ENCODE results near the gene CRYAB. TPM values are rescaled to one million over a fixed set of nuclear protein-coding genes. Genes with fewer than 3 reads are reported as not detected.

The CRYAB gene
- total RNA-seq, 6 experiments from 2014 or later = 49.6 to 125 (median 103) TPM

DNA sequence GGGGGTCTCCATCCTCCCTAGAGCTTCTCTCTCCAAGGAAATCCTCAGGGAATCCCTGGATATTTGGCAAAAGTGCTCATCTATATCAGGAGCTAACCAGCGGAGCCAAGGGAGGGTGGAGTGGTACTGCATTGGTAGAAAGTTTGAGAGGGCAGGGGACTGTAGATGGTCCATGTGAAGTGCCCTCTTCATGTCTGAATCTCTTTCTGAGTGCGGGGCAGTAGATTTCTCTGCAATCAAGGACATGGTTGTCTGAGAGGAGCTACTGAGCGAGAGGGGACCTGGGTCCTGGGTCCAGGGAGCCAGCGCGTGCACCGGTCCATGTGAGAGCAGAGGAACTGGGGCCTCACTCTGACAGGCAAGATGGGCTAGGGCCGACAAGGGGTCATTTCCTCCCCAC lies 26.3 kb upstream of the CRYAB start:
- Mint-ChIP-seq H3K4me1 (ENCODE audit: low read depth) (peaks cover 72% of the 10 kb centered on the region), H3K27ac (peak overlapping the region; percentile 84; the same call in 1 of the 2 replicates)
- DNase-seq = no peak

DNA sequence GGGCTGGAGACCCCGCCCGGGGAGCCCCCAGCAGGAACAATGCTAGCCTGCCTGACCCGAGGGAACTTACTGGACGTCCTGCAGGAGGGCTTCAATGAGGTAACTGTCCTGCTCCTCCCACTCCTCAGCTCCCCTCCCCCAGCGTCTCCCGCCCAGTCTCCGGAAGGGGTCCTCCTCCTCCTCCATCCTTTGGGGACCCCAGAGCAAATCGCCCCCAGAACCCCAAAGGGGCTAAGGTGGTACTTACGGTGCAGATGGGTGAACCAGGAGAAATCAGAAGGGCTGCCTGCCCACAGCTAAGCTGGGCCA lies 25.8 kb upstream of the CRYAB start:
- no peak for DNase-seq
- H3K4me3 Mint-ChIP-seq = peak overlapping the region; percentile 91
- no peaks in the 10 kb centered on the region for H3K9me3 Mint-ChIP-seq
- peak overlapping the region; percentile 84; the same call in 1 of the 2 replicates for H3K27ac Mint-ChIP-seq
- no peaks in the 10 kb centered on the region; the same call in 1 of the 2 replicates for H3K27me3 Mint-ChIP-seq (ENCODE audit: insufficient read depth)
- H3K36me3 Mint-ChIP-seq (ENCODE audit: low read depth) = no peaks in the 10 kb centered on the region
- H3K4me1 Mint-ChIP-seq (ENCODE audit: low read depth) = peaks cover 72% of the 10 kb centered on the region
- TF ChIP-seq, protein P1, sequence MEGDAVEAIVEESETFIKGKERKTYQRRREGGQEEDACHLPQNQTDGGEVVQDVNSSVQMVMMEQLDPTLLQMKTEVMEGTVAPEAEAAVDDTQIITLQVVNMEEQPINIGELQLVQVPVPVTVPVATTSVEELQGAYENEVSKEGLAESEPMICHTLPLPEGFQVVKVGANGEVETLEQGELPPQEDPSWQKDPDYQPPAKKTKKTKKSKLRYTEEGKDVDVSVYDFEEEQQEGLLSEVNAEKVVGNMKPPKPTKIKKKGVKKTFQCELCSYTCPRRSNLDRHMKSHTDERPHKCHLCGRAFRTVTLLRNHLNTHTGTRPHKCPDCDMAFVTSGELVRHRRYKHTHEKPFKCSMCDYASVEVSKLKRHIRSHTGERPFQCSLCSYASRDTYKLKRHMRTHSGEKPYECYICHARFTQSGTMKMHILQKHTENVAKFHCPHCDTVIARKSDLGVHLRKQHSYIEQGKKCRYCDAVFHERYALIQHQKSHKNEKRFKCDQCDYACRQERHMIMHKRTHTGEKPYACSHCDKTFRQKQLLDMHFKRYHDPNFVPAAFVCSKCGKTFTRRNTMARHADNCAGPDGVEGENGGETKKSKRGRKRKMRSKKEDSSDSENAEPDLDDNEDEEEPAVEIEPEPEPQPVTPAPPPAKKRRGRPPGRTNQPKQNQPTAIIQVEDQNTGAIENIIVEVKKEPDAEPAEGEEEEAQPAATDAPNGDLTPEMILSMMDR (IDR thresholded peaks at IDR 0.05) = no peak

More for the DNA sequence above, 26.3 kb upstream of the CRYAB start:
- H3K9me3 Mint-ChIP-seq = no peaks in the 10 kb centered on the region
- H3K36me3 Mint-ChIP-seq (ENCODE audit: low read depth) = no peaks in the 10 kb centered on the region
- H3K27me3 Mint-ChIP-seq (ENCODE audit: insufficient read depth) = no peaks in the 10 kb centered on the region; the same call in 1 of the 2 replicates
- peak overlapping the region; percentile 91 for H3K4me3 Mint-ChIP-seq
- TF ChIP-seq, protein P1 (IDR thresholded peaks at IDR 0.05) = no peak

GRCh38 chr11:111936040-111936540 lies 24.5 kb upstream of the CRYAB start:
- peak overlapping the region; percentile 84; the same call in 1 of the 2 replicates for H3K27ac Mint-ChIP-seq
- no peaks in the 10 kb centered on the region for H3K9me3 Mint-ChIP-seq
- TF ChIP-seq, protein P1 (IDR thresholded peaks at IDR 0.05) = no peak
- no peaks in the 10 kb centered on the region for H3K36me3 Mint-ChIP-seq (ENCODE audit: low read depth)
- no peaks in the 10 kb centered on the region for H3K27me3 Mint-ChIP-seq (ENCODE audit: insufficient read depth)
- peak overlapping the region; percentile 91 for H3K4me3 Mint-ChIP-seq
- H3K4me1 Mint-ChIP-seq (ENCODE audit: low read depth) = peaks cover 66% of the 10 kb centered on the region
- DNase-seq = no peak

GRCh38 chr11:111935317-111936039 lies 23.9 kb upstream of the CRYAB start:
- H3K27ac Mint-ChIP-seq = no peak overlapping the region; the same call in 1 of the 2 replicates
- DNase-seq = no peak
- no peaks in the 10 kb centered on the region for H3K9me3 Mint-ChIP-seq

DNA sequence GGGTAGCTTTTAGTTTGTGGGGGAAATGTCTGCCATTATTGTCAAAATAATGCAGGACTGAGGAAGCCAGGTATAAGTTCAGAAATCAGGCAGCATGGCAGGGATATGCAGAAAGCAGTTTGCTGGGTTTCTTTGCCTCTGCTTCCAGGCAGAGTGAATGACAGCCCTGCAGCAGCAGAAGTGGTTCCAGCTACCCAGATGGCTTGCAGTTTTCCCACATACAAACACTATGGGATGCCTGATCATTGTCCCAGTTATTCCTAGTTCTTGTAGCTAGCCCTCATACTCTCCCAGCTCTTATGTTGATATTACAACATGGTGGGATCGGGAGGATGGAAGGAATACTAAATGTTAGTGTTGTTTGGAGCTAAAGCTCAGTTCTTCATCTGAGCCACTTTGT lies 22.7 kb upstream of the CRYAB start:
- Mint-ChIP-seq H3K4me1 (ENCODE audit: low read depth) (peaks cover 52% of the 10 kb centered on the region), H3K36me3 (ENCODE audit: low read depth) (no peaks in the 10 kb centered on the region), H3K9me3 (no peaks in the 10 kb centered on the region), H3K4me3 (no peak overlapping the region), H3K27me3 (ENCODE audit: insufficient read depth) (no peaks in the 10 kb centered on the region), H3K27ac (no peak overlapping the region)
- TF ChIP-seq, protein P1 (IDR thresholded peaks at IDR 0.05) = no peak
- DNase-seq = no peak

More at GRCh38 chr11:111935317-111936039, 23.9 kb upstream of the CRYAB start:
- no peaks in the 10 kb centered on the region for H3K27me3 Mint-ChIP-seq (ENCODE audit: insufficient read depth)
- no peak overlapping the region for H3K4me3 Mint-ChIP-seq
- TF ChIP-seq, protein P1 (IDR thresholded peaks at IDR 0.05) = no peak
- peaks cover 60% of the 10 kb centered on the region for H3K4me1 Mint-ChIP-seq (ENCODE audit: low read depth)
- H3K36me3 Mint-ChIP-seq (ENCODE audit: low read depth) = no peaks in the 10 kb centered on the region

Data from HFFc6 (cell line).